GM12878 (cell line): Measurements from ENCODE around the gene PTK7. TPM values are rescaled to one million over a fixed set of nuclear protein-coding genes. Genes with fewer than 3 reads are reported as not detected.

Experiments
- ATAC-seq: fragments of 200-7000 bp; cut with Tn5 transposase; 3 replicates; pipeline ENCODE4 v1.9.1; 2020; ENCODE audit warnings: mild to moderate bottlenecking, moderate library complexity
- BruUV-seq: library from RNA; stranded (reverse); fragments of 400-500 nt; replicated peaks from 2 replicates; lab custom pipeline; 2021; lab: Mats Ljungman, UMichigan
- CTCF ChIA-PET: fragments of 300-600 bp; sonication (Branson Sonifier 250); formaldehyde crosslinking; extraction: SDS; loops from one replicate; lab custom pipeline; 2021; ENCODE audit warnings: inconsistent platforms; lab: Yijun Ruan, JAX
- POLR2A ChIA-PET: fragments of 350-600 bp; formaldehyde crosslinking; extraction: SDS; loops from one replicate; lab custom pipeline; 2021; ENCODE audit warnings: inconsistent platforms; lab: Charles Lee
- RAD21 ChIA-PET: fragments of 300-600 bp; sonication (Branson Sonifier 250); formaldehyde crosslinking; loops from one replicate; lab custom pipeline; 2023; ENCODE audit warnings: antibody characterized with exemption; ENCODE audit not compliant: unreplicated experiment; lab: Charles Lee
- SMC1A ChIA-PET: fragments of 300-600 bp; sonication (Branson Sonifier 250); formaldehyde crosslinking; loops from one replicate; lab custom pipeline; 2023; ENCODE audit not compliant: unreplicated experiment, uncharacterized antibody; lab: Charles Lee
- DNase-seq: peaks from one replicate; pipeline ENCODE4 v3.0.0-alpha.2; 2011; ENCODE audit warnings: low read depth, low spot score
- FAIRE-seq: peaks from 3 replicates; lab custom pipeline; 2011; peaks lifted over from hg19 to GRCh38; lab: Jason Lieb, UNC
- H2AFZ ChIP-seq: 2 replicates; pipeline ENCODE4 v1.6.0; 2011; ENCODE audit warnings: low read depth, low read length, control low read depth; ENCODE audit not compliant: control insufficient read depth
- H3K27ac ChIP-seq: 2 replicates; pipeline ENCODE4 v1.5.1; 2011; ENCODE audit warnings: control low read depth; ENCODE audit not compliant: control insufficient read depth, insufficient read depth
- H3K27me3 ChIP-seq, 2 experiments: replicated peaks in 1 of 2; 2 replicates each; pipeline versions ENCODE4 v1.6.0 to v1.6.1; 2011; ENCODE audit warnings: low read length in 1 of 2; ENCODE audit not compliant: control insufficient read depth in 2 of 2, insufficient read depth in 2 of 2
- H3K36me3 ChIP-seq, 2 experiments: 2 replicates each; pipeline ENCODE4 v1.5.1; 2011; ENCODE audit warnings: low read length in 1 of 2; ENCODE audit not compliant: control insufficient read depth in 2 of 2, insufficient read depth in 2 of 2
- H3K4me1 ChIP-seq: 2 replicates; pipeline ENCODE4 v1.6.1; 2011; ENCODE audit warnings: mild to moderate bottlenecking, low read length, moderate library complexity, mixed read lengths; ENCODE audit not compliant: control insufficient read depth, insufficient read depth
- H3K4me2 ChIP-seq: 2 replicates; pipeline ENCODE4 v1.6.0; 2011; ENCODE audit warnings: control low read depth; ENCODE audit not compliant: control insufficient read depth, insufficient read depth
- H3K4me3 ChIP-seq: fragments of 200-600 bp; sonication (generic); 2 replicates; pipeline ENCODE4 v1.5.1; 2016
- H3K79me2 ChIP-seq: 2 replicates; pipeline ENCODE4 v1.6.0; 2011; ENCODE audit warnings: low read length; ENCODE audit not compliant: control insufficient read depth, insufficient read depth
- H3K9ac ChIP-seq: 2 replicates; pipeline ENCODE4 v1.8.0; 2011; ENCODE audit warnings: low read length, control low read depth, mixed read lengths; ENCODE audit not compliant: control insufficient read depth, insufficient read depth
- H3K9me3 ChIP-seq: replicated peaks from 3 replicates; pipeline ENCODE4 v1.5.1; 2011; ENCODE audit warnings: mild to moderate bottlenecking, low read length; ENCODE audit not compliant: control insufficient read depth, insufficient read depth
- H4K20me1 ChIP-seq: 2 replicates; pipeline ENCODE4 v1.6.0; 2011; ENCODE audit not compliant: control insufficient read depth, insufficient read depth
- BACH1 ChIP-seq: fragments of 450-650 bp; IDR thresholded peaks from 2 replicates; pipeline ENCODE4 v1.6.1; 2017; ENCODE audit warnings: mild to moderate bottlenecking, borderline replicate concordance
- ETV6 ChIP-seq, 2 experiments: fragments of 450-650 bp in 1 of 2; IDR thresholded peaks in 1 of 2; conservative IDR thresholded peaks in 1 of 2; 2 replicates each; pipeline ENCODE4 v1.6.1; 2014; ENCODE audit warnings: antibody characterized with exemption in 1 of 2, borderline replicate concordance in 1 of 2, low read depth in 1 of 2, mild to moderate bottlenecking in 1 of 2, moderate library complexity in 1 of 2
- IKZF1 ChIP-seq: fragments of 450-650 bp; conservative IDR thresholded peaks from 2 replicates; pipeline ENCODE4 v1.6.1; 2017; ENCODE audit warnings: antibody characterized with exemption, mild to moderate bottlenecking
- PML ChIP-seq: IDR thresholded peaks from 2 replicates; pipeline ENCODE4 v1.6.1; 2012; ENCODE audit warnings: low read length, inconsistent platforms
- RBBP5 ChIP-seq: fragments of 200-600 bp; sonication (generic); conservative IDR thresholded peaks from 2 replicates; pipeline ENCODE4 v1.6.1; 2016
- SMC3 ChIP-seq: IDR thresholded peaks from 2 replicates; pipeline ENCODE4 v1.6.1; 2011; ENCODE audit warnings: low read length, improper control_type of control experiment, borderline replicate concordance
- SRF ChIP-seq, 2 experiments: IDR thresholded peaks; 2 replicates each; pipeline ENCODE4 v1.6.1; 2011; ENCODE audit warnings: low read depth in 2 of 2, low read length in 2 of 2, mild to moderate bottlenecking in 1 of 2, moderate library complexity in 1 of 2
- STAT3 ChIP-seq: IDR thresholded peaks from 2 replicates; pipeline ENCODE4 v1.6.1; 2011; ENCODE audit warnings: low read depth, low read length, improper control_type of control experiment
- ZNF207 ChIP-seq: fragments of 450-650 bp; IDR thresholded peaks from 2 replicates; pipeline ENCODE4 v1.6.1; 2014; ENCODE audit warnings: antibody characterized with exemption, mild to moderate bottlenecking, borderline replicate concordance
- ZNF217 ChIP-seq: fragments of 450-650 bp; IDR thresholded peaks from 2 replicates; pipeline ENCODE4 v1.6.1; 2017; ENCODE audit warnings: antibody characterized with exemption, mild to moderate bottlenecking
- WGBS: methylation state at CpG from one replicate; pipeline ENCODE4 v1.1.6; 2016; ENCODE audit warnings: low lambda C conversion rate; ENCODE audit not compliant: insufficient replicate concordance, insufficient coverage; ENCODE audit errors: missing lambda C conversion rate; 5-methylcytosine and 5-hydroxymethylcytosine counted together
- in situ Hi-C: fragments of 300-500 bp; cut with MboI; formaldehyde crosslinking; loops from 9 replicates; pipeline ENCODE4 v1.14.3; 2018; ENCODE audit warnings: mixed read lengths
- intact Hi-C: fragments of 100-400 bp; cut with micrococcal nuclease; formaldehyde crosslinking; loops from one replicate; pipeline ENCODE4 v1.14.2; 2022; ENCODE audit not compliant: unreplicated experiment
- polyA plus RNA-seq, 11 experiments: library from polyadenylated mRNA; depleted of rRNA in 4 of 11; unstranded in 6 of 11; stranded (reverse) in 5 of 11; fragments of >200 nt; fragmentation: Nextera tagmentation in 4 of 11; fragmentation: Illumina TruSeq in 1 of 11; extraction: Ambion mirVana in 4 of 11; extraction: Trizol in 1 of 11; gene quantifications; 1 replicate in 1 of 11; 2 replicates in 10 of 11; pipeline versions ENCODE4 v1.2.1 to v1.2.3, GENCODE V29; 2011 to 2016; ENCODE audit warnings: inconsistent platforms in 2 of 11, missing spikeins in 2 of 11, low read depth in 1 of 11
- total RNA-seq, 4 experiments: library from RNA; depleted of rRNA in 3 of 4; stranded (reverse); fragments of >200 nt in 3 of 4; fragmentation: Illumina TruSeq in 1 of 4; extraction: Trizol in 1 of 4; gene quantifications; 2 replicates each; pipeline versions ENCODE4 v1.2.1 to v1.2.3, GENCODE V29; 2013 to 2021
- TF ChIP-seq, protein P1 (sequence below): fragments of 450-650 bp; formaldehyde crosslinking; IDR thresholded peaks from 2 replicates; pipeline ENCODE4 v1.4.0; 2022; ENCODE audit warnings: mild to moderate bottlenecking, moderate library complexity
- TF ChIP-seq, protein P2 (sequence below): fragments of 150-350 bp; IDR thresholded peaks from 2 replicates; pipeline ENCODE4 v1.6.1; 2016; ENCODE audit warnings: low read depth, low read length

PTK7 gene
- total and polyA plus RNA-seq, 10 of the 15 experiments (the other 5 are each of a cell fraction or from before 2014, with no cell fraction given): 0.18 to 14.4 (median 3.3) TPM; not detected in 1

DNA sequence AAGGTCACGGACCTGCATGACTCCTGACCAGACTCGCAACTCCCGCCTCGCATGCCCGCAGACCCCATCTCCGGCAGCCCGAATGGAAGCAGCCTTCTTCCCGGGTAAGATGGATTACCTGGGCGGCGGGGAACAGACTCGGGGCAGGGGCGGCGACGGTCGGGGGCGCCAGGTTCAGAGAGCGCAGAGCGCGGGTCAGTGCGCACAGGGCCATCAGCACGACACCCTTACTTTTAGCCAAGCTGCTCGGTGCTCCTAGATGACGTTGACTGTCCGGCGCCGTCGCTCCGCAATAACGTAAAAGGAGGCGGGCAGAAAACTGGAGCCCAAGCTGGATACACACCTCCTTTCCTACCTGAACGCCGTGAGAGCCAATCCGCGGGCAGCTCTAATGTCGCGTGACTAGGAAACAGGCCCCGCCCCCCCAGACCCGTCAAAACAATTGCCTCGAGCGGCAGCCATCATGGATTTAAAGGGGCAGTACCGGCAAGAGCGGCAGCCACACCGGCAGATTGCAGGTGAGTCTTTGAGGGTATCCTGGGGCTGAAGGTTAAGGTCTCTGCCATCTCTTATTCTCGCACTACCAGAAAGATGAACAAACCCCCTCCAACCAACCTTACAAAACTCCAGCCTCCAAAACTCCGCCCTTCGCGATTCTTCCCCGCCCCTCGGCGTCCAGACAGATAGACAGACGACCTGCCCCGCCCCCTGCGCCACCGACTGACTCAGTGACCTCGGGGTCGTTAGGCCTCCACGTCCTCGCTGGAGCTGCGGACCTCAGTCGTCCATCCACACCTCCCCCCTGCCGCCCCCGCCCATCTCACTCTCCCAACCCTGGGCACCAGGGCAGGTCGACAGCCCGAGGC, 16.7 kb upstream of the PTK7 start, which contains the start of the genes KLC4 and MRPL2:
KLC4 (plus strand) TSS at position 464 of the 866 bp plus-strand sequence. CDS start 1,705 bp downstream, outside the sequence.
MRPL2 (minus strand) TSS at position 267 of the 866 bp plus-strand sequence; CDS start at position 214, 53 bp downstream.
- ChIA-PET CTCF (interaction anchor here (0.9 to 1.4 kb wide), 2 partner anchors 49 to 84 kb away, joined by 3 to 4 read pairs; no protein-coding TSS in a partner anchor), RAD21 (interaction anchor here (0.9 to 3.0 kb wide), 6 partner anchors 37 to 496 kb away, joined by 3 to 16 read pairs (median 4); partner anchors contain the start of genes KLHDC3 and UBR2), SMC1A (interaction anchor here (0.7 to 2.2 kb wide), 6 partner anchors 45 to 159 kb away, joined by 3 to 10 read pairs (median 5); partner anchors contain the start of genes KLHDC3 and MEA1), POLR2A (interaction anchor here (0.5 to 2.5 kb wide), 10 partner anchors 36 to 570 kb away, joined by 3 to 19 read pairs (median 4); partner anchors contain the start of genes CUL9, GTPBP2, KLHDC3 and MEA1)
- FAIRE-seq (peak; percentile 100), ATAC-seq (peak; percentile 98), DNase-seq (peak; percentile 97)
- Histone ChIP-seq H3K9me3 (no peaks in the 10 kb centered on the region), H3K4me2 (peak within 1 kb of the TSS; percentile 97), H3K4me3 (peak within 1 kb of the TSS; percentile 95), H3K36me3 (no peaks in the 10 kb centered on the region; a peak in 2 of 4 replicates), H3K27me3 (no peaks in the 10 kb centered on the region), H4K20me1 (no peaks in the 10 kb centered on the region), H3K27ac (peak within 1 kb of the TSS; percentile 87), H3K9ac (peak within 1 kb of the TSS; percentile 89), H3K4me1 (peaks cover 3% of the 10 kb centered on the region; the same call in 1 of the 2 replicates), H2AFZ (peak within 1 kb of the TSS; percentile 100), H3K79me2 (peaks cover 15% of the 10 kb centered on the region)
- under 1% methylated on average over 62 of the region's 64 CpGs for WGBS
- in situ Hi-C loops (no loop called here), intact Hi-C loops (loop anchor here (5.0 kb wide), 1 partner anchor 157 kb away; no protein-coding TSS in a partner anchor)
- BruUV-seq: no TSS peak
- peak in 1 of 2 experiments; percentile 95; a peak in 2 of 4 replicates for TF ChIP-seq SRF (IDR thresholded peaks at IDR 0.05; ENCODE audit: low read depth in 2 of 2, low read length in 2 of 2)
- TF ChIP-seq ETV6 (conservative IDR thresholded peaks at IDR 0.05 in 1 of 2, IDR thresholded peaks at IDR 0.05 in 1 of 2; ENCODE audit: borderline replicate concordance in 1 of 2, low read depth in 1 of 2): no peak
- no peak for TF ChIP-seq ZNF217
- TF ChIP-seq, protein P1, sequence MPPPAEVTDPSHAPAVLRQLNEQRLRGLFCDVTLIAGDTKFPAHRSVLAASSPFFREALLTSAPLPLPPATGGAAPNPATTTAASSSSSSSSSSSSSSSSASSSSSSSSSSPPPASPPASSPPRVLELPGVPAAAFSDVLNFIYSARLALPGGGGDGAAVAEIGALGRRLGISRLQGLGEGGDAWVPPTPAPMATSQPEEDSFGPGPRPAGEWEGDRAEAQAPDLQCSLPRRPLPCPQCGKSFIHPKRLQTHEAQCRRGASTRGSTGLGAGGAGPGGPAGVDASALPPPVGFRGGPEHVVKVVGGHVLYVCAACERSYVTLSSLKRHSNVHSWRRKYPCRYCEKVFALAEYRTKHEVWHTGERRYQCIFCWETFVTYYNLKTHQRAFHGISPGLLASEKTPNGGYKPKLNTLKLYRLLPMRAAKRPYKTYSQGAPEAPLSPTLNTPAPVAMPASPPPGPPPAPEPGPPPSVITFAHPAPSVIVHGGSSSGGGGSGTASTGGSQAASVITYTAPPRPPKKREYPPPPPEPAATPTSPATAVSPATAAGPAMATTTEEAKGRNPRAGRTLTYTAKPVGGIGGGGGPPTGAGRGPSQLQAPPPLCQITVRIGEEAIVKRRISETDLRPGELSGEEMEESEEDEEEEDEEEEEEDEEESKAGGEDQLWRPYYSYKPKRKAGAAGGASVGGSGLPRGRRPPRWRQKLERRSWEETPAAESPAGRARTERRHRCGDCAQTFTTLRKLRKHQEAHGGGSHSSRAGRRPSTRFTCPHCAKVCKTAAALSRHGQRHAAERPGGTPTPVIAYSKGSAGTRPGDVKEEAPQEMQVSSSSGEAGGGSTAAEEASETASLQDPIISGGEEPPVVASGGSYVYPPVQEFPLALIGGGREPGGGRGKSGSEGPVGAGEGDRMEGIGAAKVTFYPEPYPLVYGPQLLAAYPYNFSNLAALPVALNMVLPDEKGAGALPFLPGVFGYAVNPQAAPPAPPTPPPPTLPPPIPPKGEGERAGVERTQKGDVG (CRISPR knock-in tag): no peak
- TF ChIP-seq PML: peak; percentile 42; the same call in 1 of the 2 replicates
- no peak for TF ChIP-seq RBBP5
- peak; percentile 59 for TF ChIP-seq IKZF1
- TF ChIP-seq STAT3: no peak
- TF ChIP-seq SMC3: no peak
- TF ChIP-seq ZNF207: no peak
- 0 out of 2 replicates have a peak, but pooled peaks have one; percentile 37 for TF ChIP-seq BACH1
- TF ChIP-seq, protein P2, sequence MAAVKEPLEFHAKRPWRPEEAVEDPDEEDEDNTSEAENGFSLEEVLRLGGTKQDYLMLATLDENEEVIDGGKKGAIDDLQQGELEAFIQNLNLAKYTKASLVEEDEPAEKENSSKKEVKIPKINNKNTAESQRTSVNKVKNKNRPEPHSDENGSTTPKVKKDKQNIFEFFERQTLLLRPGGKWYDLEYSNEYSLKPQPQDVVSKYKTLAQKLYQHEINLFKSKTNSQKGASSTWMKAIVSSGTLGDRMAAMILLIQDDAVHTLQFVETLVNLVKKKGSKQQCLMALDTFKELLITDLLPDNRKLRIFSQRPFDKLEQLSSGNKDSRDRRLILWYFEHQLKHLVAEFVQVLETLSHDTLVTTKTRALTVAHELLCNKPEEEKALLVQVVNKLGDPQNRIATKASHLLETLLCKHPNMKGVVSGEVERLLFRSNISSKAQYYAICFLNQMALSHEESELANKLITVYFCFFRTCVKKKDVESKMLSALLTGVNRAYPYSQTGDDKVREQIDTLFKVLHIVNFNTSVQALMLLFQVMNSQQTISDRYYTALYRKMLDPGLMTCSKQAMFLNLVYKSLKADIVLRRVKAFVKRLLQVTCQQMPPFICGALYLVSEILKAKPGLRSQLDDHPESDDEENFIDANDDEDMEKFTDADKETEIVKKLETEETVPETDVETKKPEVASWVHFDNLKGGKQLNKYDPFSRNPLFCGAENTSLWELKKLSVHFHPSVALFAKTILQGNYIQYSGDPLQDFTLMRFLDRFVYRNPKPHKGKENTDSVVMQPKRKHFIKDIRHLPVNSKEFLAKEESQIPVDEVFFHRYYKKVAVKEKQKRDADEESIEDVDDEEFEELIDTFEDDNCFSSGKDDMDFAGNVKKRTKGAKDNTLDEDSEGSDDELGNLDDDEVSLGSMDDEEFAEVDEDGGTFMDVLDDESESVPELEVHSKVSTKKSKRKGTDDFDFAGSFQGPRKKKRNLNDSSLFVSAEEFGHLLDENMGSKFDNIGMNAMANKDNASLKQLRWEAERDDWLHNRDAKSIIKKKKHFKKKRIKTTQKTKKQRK: no peak
